Neural cell (in vitro differentiated cells): ENCODE data around the gene LPIN3. TPM values are rescaled to one million over a fixed set of nuclear protein-coding genes. Genes with fewer than 3 reads are reported as not detected.

Experiments used
- H2AFZ ChIP-seq: fragments of 200-600, 300-800 bp; sonication (generic), shearing (Covaris generic); 2 replicates; pipeline ENCODE4 v1.6.0; 2014; ENCODE audit warnings: low read depth, mild to moderate bottlenecking, antibody characterized with exemption, low read length, moderate library complexity
- H3F3A ChIP-seq: fragments of 200-600 bp; shearing (Covaris generic); 2 replicates; pipeline ENCODE4 v1.6.1; 2016; ENCODE audit warnings: mild to moderate bottlenecking, moderate library complexity, mixed read lengths, antibody characterized with exemption, low read length; ENCODE audit not compliant: insufficient read depth, poor library complexity, severe bottlenecking
- H3K27ac ChIP-seq: fragments of 200-600, 300-800 bp; sonication (generic), shearing (Covaris generic); 2 replicates; pipeline ENCODE4 v1.5.1; 2014; ENCODE audit warnings: mild to moderate bottlenecking, low read length, moderate library complexity
- H3K27me3 ChIP-seq: fragments of 300-800, 200-600 bp; sonication (generic), shearing (Covaris generic); 2 replicates; pipeline ENCODE4 v1.6.0; 2014; ENCODE audit warnings: mild to moderate bottlenecking, low read depth, low read length, moderate library complexity; ENCODE audit not compliant: insufficient read depth
- H3K36me3 ChIP-seq: fragments of 300-800, 200-600 bp; sonication (generic), shearing (Covaris generic); 2 replicates; pipeline ENCODE4 v1.5.1; 2014; ENCODE audit warnings: mild to moderate bottlenecking, antibody characterized with exemption, low read length, moderate library complexity; ENCODE audit not compliant: insufficient read depth
- H3K4me2 ChIP-seq: fragments of 300-800, 200-600 bp; sonication (generic), shearing (Covaris generic); 2 replicates; pipeline ENCODE4 v1.6.0; 2014; ENCODE audit warnings: mild to moderate bottlenecking, low read length
- H3K4me3 ChIP-seq: fragments of 300-800, 200-600 bp; sonication (generic), shearing (Covaris generic); 2 replicates; pipeline ENCODE4 v1.5.1; 2014; ENCODE audit warnings: mild to moderate bottlenecking, low read length, moderate library complexity
- H3K79me2 ChIP-seq: fragments of 200-600 bp; shearing (Covaris generic); replicated peaks from 2 replicates; pipeline ENCODE4 v1.6.0; 2014; ENCODE audit warnings: mild to moderate bottlenecking, low read length, moderate library complexity; ENCODE audit not compliant: insufficient read depth
- H3K9ac ChIP-seq: fragments of 300-800, 200-600 bp; sonication (generic), shearing (Covaris generic); 2 replicates; pipeline ENCODE4 v1.6.1; 2016; ENCODE audit warnings: mild to moderate bottlenecking, low read length, mixed read lengths
- H3K9me2 ChIP-seq: fragments of 200-600 bp; shearing (Covaris generic); 2 replicates; pipeline ENCODE4 v1.6.1; 2016; ENCODE audit warnings: mild to moderate bottlenecking, low read length, mixed read lengths; ENCODE audit not compliant: insufficient read depth
- H3K9me3 ChIP-seq: fragments of 200-600, 300-800 bp; sonication (generic), shearing (Covaris generic); 2 replicates; pipeline ENCODE4 v1.6.1; 2016; ENCODE audit warnings: mild to moderate bottlenecking, mixed run types, low read length, moderate library complexity, mixed read lengths
- H4K20me1 ChIP-seq: fragments of 200-600 bp; shearing (Covaris generic); 2 replicates; pipeline ENCODE4 v1.6.1; 2016; ENCODE audit warnings: mild to moderate bottlenecking, mixed run types; ENCODE audit not compliant: insufficient read depth
- EP300 ChIP-seq: fragments of 450-650 bp; conservative IDR thresholded peaks from 2 replicates; pipeline ENCODE4 v1.6.1; 2014; ENCODE audit warnings: antibody characterized with exemption, mild to moderate bottlenecking, moderate library complexity; ENCODE audit not compliant: poor library complexity, severe bottlenecking
- EZH2 ChIP-seq: fragments of 200-600, 300-800 bp; shearing (Covaris generic), sonication (generic); IDR thresholded peaks from 2 replicates; pipeline ENCODE4 v1.6.1; 2014; ENCODE audit warnings: antibody characterized with exemption, low read length, borderline replicate concordance, mild to moderate bottlenecking; ENCODE audit not compliant: insufficient read depth, poor library complexity, severe bottlenecking
- MXI1 ChIP-seq: fragments of 450-650 bp; conservative IDR thresholded peaks from 2 replicates; pipeline ENCODE4 v1.6.1; 2014; ENCODE audit warnings: antibody characterized with exemption, mild to moderate bottlenecking; ENCODE audit not compliant: poor library complexity, severe bottlenecking
- POLR2AphosphoS5 ChIP-seq: IDR thresholded peaks from 2 replicates; pipeline ENCODE4 v1.6.1; 2012
- RAD21 ChIP-seq: fragments of 450-650 bp; conservative IDR thresholded peaks from 2 replicates; pipeline ENCODE4 v1.6.1; 2014; ENCODE audit warnings: antibody characterized with exemption, mild to moderate bottlenecking, moderate library complexity
- SMC3 ChIP-seq: fragments of 450-650 bp; conservative IDR thresholded peaks from 2 replicates; pipeline ENCODE4 v1.6.1; 2014; ENCODE audit warnings: antibody characterized with exemption, mild to moderate bottlenecking, moderate library complexity; ENCODE audit not compliant: poor library complexity
- TAF1 ChIP-seq: IDR thresholded peaks from 2 replicates; pipeline ENCODE4 v1.6.1; 2012; ENCODE audit warnings: low read depth
- polyA plus RNA-seq: library from polyadenylated mRNA; depleted of rRNA; stranded (reverse); fragments of >200 nt; gene quantifications from 2 replicates; pipeline ENCODE4 v1.2.3, GENCODE V29; 2014
- TF ChIP-seq, protein P1 (sequence below): IDR thresholded peaks from 2 replicates; pipeline ENCODE4 v1.6.1; 2012; ENCODE audit warnings: borderline replicate concordance
- TF ChIP-seq, protein P2 (sequence below): fragments of 450-650 bp; IDR thresholded peaks from 2 replicates; pipeline ENCODE4 v1.5.1; 2014; ENCODE audit warnings: antibody characterized with exemption, mild to moderate bottlenecking, moderate library complexity; ENCODE audit not compliant: poor library complexity, severe bottlenecking

LPIN3 gene
- polyA plus RNA-seq, 1 donor from 2014 or later = not detected

DNA sequence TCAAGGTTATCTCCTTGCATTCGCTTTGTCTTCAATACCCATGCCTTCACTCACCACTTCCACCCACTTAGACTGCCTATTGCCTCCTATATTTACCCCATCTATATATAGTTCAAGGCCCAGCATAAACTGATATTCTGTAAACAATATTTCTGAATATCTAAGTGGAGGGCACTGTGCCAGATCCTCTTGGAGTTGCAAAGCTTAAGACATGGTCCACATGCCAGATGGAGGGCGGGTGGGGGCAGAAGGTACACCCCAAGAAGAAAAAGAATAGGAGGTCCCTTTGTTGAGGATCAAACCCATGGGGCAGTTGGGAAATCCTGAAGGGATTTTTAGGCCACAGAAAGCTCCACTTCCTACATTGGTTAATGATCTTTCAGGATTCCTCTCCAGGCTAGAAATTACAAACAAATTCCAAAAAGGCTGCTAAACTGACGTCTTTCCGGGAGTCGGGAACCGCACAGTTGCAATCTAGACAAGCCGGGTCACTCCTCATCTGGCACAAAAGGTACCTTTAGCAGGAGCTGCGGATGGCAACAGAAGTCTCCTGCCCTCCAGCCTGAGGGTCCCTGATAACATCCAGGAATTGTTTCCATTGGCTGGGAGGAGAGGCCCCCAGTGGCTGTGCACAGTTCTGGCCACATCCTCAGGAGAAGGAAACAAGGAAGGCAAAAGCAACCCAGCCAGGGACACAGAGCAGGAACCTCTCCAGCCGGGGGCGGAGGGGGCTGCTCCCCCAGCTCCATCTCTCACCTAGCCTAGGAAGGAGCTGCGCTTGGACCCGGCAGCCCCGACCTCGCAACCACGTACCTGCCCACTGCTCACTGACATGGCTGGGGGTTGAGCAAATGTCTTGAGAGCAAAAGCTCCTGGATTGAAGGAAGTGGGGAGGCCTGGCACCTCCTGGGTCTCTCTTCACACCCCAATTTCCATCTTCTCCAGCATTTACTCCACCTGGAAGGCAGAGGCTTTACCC is 5.9 kb upstream of the LPIN3 start:
- TF ChIP-seq MXI1 (no peak), EZH2 (no peak), TAF1 (no peak), EP300 (no peak), POLR2AphosphoS5 (no peak), RAD21 (no peak), SMC3 (no peak)
- TF ChIP-seq, protein P1, sequence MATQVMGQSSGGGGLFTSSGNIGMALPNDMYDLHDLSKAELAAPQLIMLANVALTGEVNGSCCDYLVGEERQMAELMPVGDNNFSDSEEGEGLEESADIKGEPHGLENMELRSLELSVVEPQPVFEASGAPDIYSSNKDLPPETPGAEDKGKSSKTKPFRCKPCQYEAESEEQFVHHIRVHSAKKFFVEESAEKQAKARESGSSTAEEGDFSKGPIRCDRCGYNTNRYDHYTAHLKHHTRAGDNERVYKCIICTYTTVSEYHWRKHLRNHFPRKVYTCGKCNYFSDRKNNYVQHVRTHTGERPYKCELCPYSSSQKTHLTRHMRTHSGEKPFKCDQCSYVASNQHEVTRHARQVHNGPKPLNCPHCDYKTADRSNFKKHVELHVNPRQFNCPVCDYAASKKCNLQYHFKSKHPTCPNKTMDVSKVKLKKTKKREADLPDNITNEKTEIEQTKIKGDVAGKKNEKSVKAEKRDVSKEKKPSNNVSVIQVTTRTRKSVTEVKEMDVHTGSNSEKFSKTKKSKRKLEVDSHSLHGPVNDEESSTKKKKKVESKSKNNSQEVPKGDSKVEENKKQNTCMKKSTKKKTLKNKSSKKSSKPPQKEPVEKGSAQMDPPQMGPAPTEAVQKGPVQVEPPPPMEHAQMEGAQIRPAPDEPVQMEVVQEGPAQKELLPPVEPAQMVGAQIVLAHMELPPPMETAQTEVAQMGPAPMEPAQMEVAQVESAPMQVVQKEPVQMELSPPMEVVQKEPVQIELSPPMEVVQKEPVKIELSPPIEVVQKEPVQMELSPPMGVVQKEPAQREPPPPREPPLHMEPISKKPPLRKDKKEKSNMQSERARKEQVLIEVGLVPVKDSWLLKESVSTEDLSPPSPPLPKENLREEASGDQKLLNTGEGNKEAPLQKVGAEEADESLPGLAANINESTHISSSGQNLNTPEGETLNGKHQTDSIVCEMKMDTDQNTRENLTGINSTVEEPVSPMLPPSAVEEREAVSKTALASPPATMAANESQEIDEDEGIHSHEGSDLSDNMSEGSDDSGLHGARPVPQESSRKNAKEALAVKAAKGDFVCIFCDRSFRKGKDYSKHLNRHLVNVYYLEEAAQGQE = no peak
- TF ChIP-seq, protein P2, sequence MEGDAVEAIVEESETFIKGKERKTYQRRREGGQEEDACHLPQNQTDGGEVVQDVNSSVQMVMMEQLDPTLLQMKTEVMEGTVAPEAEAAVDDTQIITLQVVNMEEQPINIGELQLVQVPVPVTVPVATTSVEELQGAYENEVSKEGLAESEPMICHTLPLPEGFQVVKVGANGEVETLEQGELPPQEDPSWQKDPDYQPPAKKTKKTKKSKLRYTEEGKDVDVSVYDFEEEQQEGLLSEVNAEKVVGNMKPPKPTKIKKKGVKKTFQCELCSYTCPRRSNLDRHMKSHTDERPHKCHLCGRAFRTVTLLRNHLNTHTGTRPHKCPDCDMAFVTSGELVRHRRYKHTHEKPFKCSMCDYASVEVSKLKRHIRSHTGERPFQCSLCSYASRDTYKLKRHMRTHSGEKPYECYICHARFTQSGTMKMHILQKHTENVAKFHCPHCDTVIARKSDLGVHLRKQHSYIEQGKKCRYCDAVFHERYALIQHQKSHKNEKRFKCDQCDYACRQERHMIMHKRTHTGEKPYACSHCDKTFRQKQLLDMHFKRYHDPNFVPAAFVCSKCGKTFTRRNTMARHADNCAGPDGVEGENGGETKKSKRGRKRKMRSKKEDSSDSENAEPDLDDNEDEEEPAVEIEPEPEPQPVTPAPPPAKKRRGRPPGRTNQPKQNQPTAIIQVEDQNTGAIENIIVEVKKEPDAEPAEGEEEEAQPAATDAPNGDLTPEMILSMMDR = no peak
- Histone ChIP-seq H2AFZ (no peak overlapping the region), H3K36me3 (no peaks in the 10 kb centered on the region), H3K27ac (no peak overlapping the region), H3K4me2 (no peak overlapping the region), H3K9ac (no peak overlapping the region), H3K27me3 (no peaks in the 10 kb centered on the region), H3K9me2 (no peaks in the 10 kb centered on the region), H3K79me2 (no peaks in the 10 kb centered on the region), H3K4me3 (no peak overlapping the region), H3K9me3 (no peaks in the 10 kb centered on the region), H4K20me1 (no peaks in the 10 kb centered on the region), H3F3A (no peaks in the 10 kb centered on the region)

DNA sequence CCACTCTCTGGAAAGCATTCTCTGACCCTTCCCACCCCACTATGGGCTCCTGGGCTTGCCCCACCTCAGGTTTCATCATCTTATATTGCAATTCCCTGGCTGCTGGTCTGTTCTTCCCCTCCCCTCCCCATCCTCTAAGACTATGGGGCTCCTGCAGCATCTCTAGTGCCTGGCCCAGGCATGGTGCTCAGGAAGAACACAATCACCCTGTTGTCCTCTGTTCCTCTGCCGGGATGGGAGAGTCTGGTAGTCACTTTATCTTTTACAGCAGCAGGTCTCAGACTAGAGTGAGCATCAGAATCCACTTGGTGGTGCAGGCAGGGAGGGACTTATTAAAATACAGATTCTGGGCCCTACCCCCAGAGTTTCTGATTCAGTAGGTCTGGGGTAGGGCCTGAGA is 5.0 kb upstream of the LPIN3 start:
- Histone ChIP-seq H3K27ac (no peak overlapping the region), H3K4me3 (no peak overlapping the region), H3K4me2 (no peak overlapping the region), H3K79me2 (no peaks in the 10 kb centered on the region), H3K9me2 (no peaks in the 10 kb centered on the region), H2AFZ (no peak overlapping the region), H3K9me3 (no peaks in the 10 kb centered on the region), H3F3A (no peaks in the 10 kb centered on the region), H3K9ac (no peak overlapping the region), H3K27me3 (no peaks in the 10 kb centered on the region), H3K36me3 (no peaks in the 10 kb centered on the region), H4K20me1 (no peaks in the 10 kb centered on the region)
- TF ChIP-seq, protein P2 = no peak
- no peak for TF ChIP-seq MXI1
- TF ChIP-seq EP300 = no peak
- no peak for TF ChIP-seq POLR2AphosphoS5
- TF ChIP-seq SMC3 = no peak
- no peak for TF ChIP-seq EZH2
- TF ChIP-seq TAF1 = no peak
- TF ChIP-seq RAD21 = no peak
- TF ChIP-seq, protein P1 = no peak
